Measurements from ENCODE around the gene OSBPL8.

Gene OSBPL8

GRCh38 chr12:76444408-76444984 is 115.1 kb downstream of the OSBPL8 start:
- peaks cover 6% of the 10 kb centered on the region for H3K9me3 ChIP-seq (ENCODE audit: control insufficient read depth, low read length)
- H3K9ac ChIP-seq (ENCODE audit: low read length) = no peak overlapping the region
- peaks cover 4% of the 10 kb centered on the region for H3K36me3 ChIP-seq (ENCODE audit: control insufficient read depth, insufficient read depth, low read length, severe bottlenecking)
- H3K4me1 ChIP-seq (ENCODE audit: control insufficient read depth, insufficient read depth, low read length) = peaks cover 22% of the 10 kb centered on the region
- H3K27me3 ChIP-seq (replicated peaks; ENCODE audit: control insufficient read depth, insufficient read depth, low read length) = no peaks in the 10 kb centered on the region
- H3K4me3 ChIP-seq (ENCODE audit: low read length) = no peak overlapping the region
- DNase-seq (ENCODE audit: low read depth) = no peak

GRCh38 chr12:76441016-76441415 is 118.6 kb downstream of the OSBPL8 start:
- DNase-seq (ENCODE audit: low read depth) = no peak
- Histone ChIP-seq H3K9ac (ENCODE audit: low read length) (no peak overlapping the region), H3K4me3 (ENCODE audit: low read length) (no peak overlapping the region), H3K4me1 (ENCODE audit: control insufficient read depth, insufficient read depth, low read length) (peaks cover 18% of the 10 kb centered on the region), H3K9me3 (ENCODE audit: control insufficient read depth, low read length) (no peaks in the 10 kb centered on the region), H3K27me3 (replicated peaks; ENCODE audit: control insufficient read depth, insufficient read depth, low read length) (no peaks in the 10 kb centered on the region), H3K36me3 (ENCODE audit: control insufficient read depth, insufficient read depth, low read length, severe bottlenecking) (no peaks in the 10 kb centered on the region)

- DNase-seq (ENCODE audit: low read depth) = no peak
- Histone ChIP-seq H3K4me3 (ENCODE audit: low read length) (no peak overlapping the region), H3K4me1 (ENCODE audit: control insufficient read depth, insufficient read depth, low read length) (no peaks in the 10 kb centered on the region), H3K27me3 (replicated peaks; ENCODE audit: control insufficient read depth, insufficient read depth, low read length) (no peaks in the 10 kb centered on the region), H3K36me3 (ENCODE audit: control insufficient read depth, insufficient read depth, low read length, severe bottlenecking) (no peaks in the 10 kb centered on the region), H3K9ac (ENCODE audit: low read length) (no peak overlapping the region), H3K9me3 (ENCODE audit: control insufficient read depth, low read length) (peaks cover 14% of the 10 kb centered on the region)
Observed at GRCh38 chr12:76432733-76433132, 126.8 kb downstream of the OSBPL8 start.

- H3K4me1 ChIP-seq (ENCODE audit: control insufficient read depth, insufficient read depth, low read length) = no peaks in the 10 kb centered on the region
- H3K4me3 ChIP-seq (ENCODE audit: low read length) = no peak overlapping the region
- no peaks in the 10 kb centered on the region for H3K27me3 ChIP-seq (replicated peaks; ENCODE audit: control insufficient read depth, insufficient read depth, low read length)
- peaks cover 35% of the 10 kb centered on the region for H3K9me3 ChIP-seq (ENCODE audit: control insufficient read depth, low read length)
- no peaks in the 10 kb centered on the region for H3K36me3 ChIP-seq (ENCODE audit: control insufficient read depth, insufficient read depth, low read length, severe bottlenecking)
- DNase-seq (ENCODE audit: low read depth) = no peak
- no peak overlapping the region for H3K9ac ChIP-seq (ENCODE audit: low read length)
Observed at GRCh38 chr12:76428117-76428516, 131.5 kb downstream of the OSBPL8 start.

- Histone ChIP-seq H3K9ac (ENCODE audit: low read length) (no peak overlapping the region), H3K4me1 (ENCODE audit: control insufficient read depth, insufficient read depth, low read length) (no peaks in the 10 kb centered on the region), H3K27me3 (replicated peaks; ENCODE audit: control insufficient read depth, insufficient read depth, low read length) (no peaks in the 10 kb centered on the region), H3K4me3 (ENCODE audit: low read length) (no peak overlapping the region), H3K9me3 (ENCODE audit: control insufficient read depth, low read length) (peaks cover 25% of the 10 kb centered on the region), H3K36me3 (ENCODE audit: control insufficient read depth, insufficient read depth, low read length, severe bottlenecking) (no peaks in the 10 kb centered on the region)
- no peak for DNase-seq (ENCODE audit: low read depth)
Observed at GRCh38 chr12:76426160-76426559, 133.4 kb downstream of the OSBPL8 start.

GRCh38 chr12:76424941-76425340 is 134.6 kb downstream of the OSBPL8 start:
- no peak overlapping the region for H3K4me3 ChIP-seq (ENCODE audit: low read length)
- no peak for DNase-seq (ENCODE audit: low read depth)
- H3K27me3 ChIP-seq (replicated peaks; ENCODE audit: control insufficient read depth, insufficient read depth, low read length) = no peaks in the 10 kb centered on the region
- no peaks in the 10 kb centered on the region for H3K36me3 ChIP-seq (ENCODE audit: control insufficient read depth, insufficient read depth, low read length, severe bottlenecking)
- no peaks in the 10 kb centered on the region for H3K4me1 ChIP-seq (ENCODE audit: control insufficient read depth, insufficient read depth, low read length)
- no peak overlapping the region for H3K9ac ChIP-seq (ENCODE audit: low read length)
- peaks cover 25% of the 10 kb centered on the region for H3K9me3 ChIP-seq (ENCODE audit: control insufficient read depth, low read length)

- Histone ChIP-seq H3K36me3 (ENCODE audit: control insufficient read depth, insufficient read depth, low read length, severe bottlenecking) (no peaks in the 10 kb centered on the region), H3K27me3 (replicated peaks; ENCODE audit: control insufficient read depth, insufficient read depth, low read length) (no peaks in the 10 kb centered on the region), H3K4me3 (ENCODE audit: low read length) (no peak overlapping the region), H3K9ac (ENCODE audit: low read length) (no peak overlapping the region), H3K9me3 (ENCODE audit: control insufficient read depth, low read length) (peaks cover 25% of the 10 kb centered on the region), H3K4me1 (ENCODE audit: control insufficient read depth, insufficient read depth, low read length) (no peaks in the 10 kb centered on the region)
- DNase-seq (ENCODE audit: low read depth) = peak; percentile 43
Observed at GRCh38 chr12:76422543-76423438, 136.8 kb downstream of the OSBPL8 start.

- no peaks in the 10 kb centered on the region for H3K27me3 ChIP-seq (replicated peaks; ENCODE audit: control insufficient read depth, insufficient read depth, low read length)
- no peak overlapping the region for H3K4me3 ChIP-seq (ENCODE audit: low read length)
- peaks cover 25% of the 10 kb centered on the region for H3K9me3 ChIP-seq (ENCODE audit: control insufficient read depth, low read length)
- H3K4me1 ChIP-seq (ENCODE audit: control insufficient read depth, insufficient read depth, low read length) = no peaks in the 10 kb centered on the region
- H3K36me3 ChIP-seq (ENCODE audit: control insufficient read depth, insufficient read depth, low read length, severe bottlenecking) = no peaks in the 10 kb centered on the region
- H3K9ac ChIP-seq (ENCODE audit: low read length) = no peak overlapping the region
- no peak for DNase-seq (ENCODE audit: low read depth)
Observed at GRCh38 chr12:76422154-76422542, 137.4 kb downstream of the OSBPL8 start.

- Histone ChIP-seq H3K9me3 (ENCODE audit: control insufficient read depth, low read length) (peaks cover 20% of the 10 kb centered on the region), H3K9ac (ENCODE audit: low read length) (no peak overlapping the region), H3K27me3 (replicated peaks; ENCODE audit: control insufficient read depth, insufficient read depth, low read length) (no peaks in the 10 kb centered on the region), H3K4me1 (ENCODE audit: control insufficient read depth, insufficient read depth, low read length) (no peaks in the 10 kb centered on the region), H3K4me3 (ENCODE audit: low read length) (no peak overlapping the region), H3K36me3 (ENCODE audit: control insufficient read depth, insufficient read depth, low read length, severe bottlenecking) (no peaks in the 10 kb centered on the region)
- no peak for DNase-seq (ENCODE audit: low read depth)
Observed at GRCh38 chr12:76421046-76421445, 138.5 kb downstream of the OSBPL8 start.

GRCh38 chr12:76420222-76420621 is 139.3 kb downstream of the OSBPL8 start:
- H3K9me3 ChIP-seq (ENCODE audit: control insufficient read depth, low read length) = peaks cover 12% of the 10 kb centered on the region
- no peak overlapping the region for H3K4me3 ChIP-seq (ENCODE audit: low read length)
- no peaks in the 10 kb centered on the region for H3K27me3 ChIP-seq (replicated peaks; ENCODE audit: control insufficient read depth, insufficient read depth, low read length)
- no peaks in the 10 kb centered on the region for H3K4me1 ChIP-seq (ENCODE audit: control insufficient read depth, insufficient read depth, low read length)
- no peaks in the 10 kb centered on the region for H3K36me3 ChIP-seq (ENCODE audit: control insufficient read depth, insufficient read depth, low read length, severe bottlenecking)
- no peak overlapping the region for H3K9ac ChIP-seq (ENCODE audit: low read length)
- no peak for DNase-seq (ENCODE audit: low read depth)

- Histone ChIP-seq H3K4me1 (ENCODE audit: control insufficient read depth, insufficient read depth, low read length) (no peaks in the 10 kb centered on the region), H3K27me3 (replicated peaks; ENCODE audit: control insufficient read depth, insufficient read depth, low read length) (no peaks in the 10 kb centered on the region), H3K4me3 (ENCODE audit: low read length) (no peak overlapping the region), H3K9ac (ENCODE audit: low read length) (no peak overlapping the region), H3K9me3 (ENCODE audit: control insufficient read depth, low read length) (no peaks in the 10 kb centered on the region), H3K36me3 (ENCODE audit: control insufficient read depth, insufficient read depth, low read length, severe bottlenecking) (no peaks in the 10 kb centered on the region)
- DNase-seq (ENCODE audit: low read depth) = no peak
Observed at GRCh38 chr12:76417116-76417515, 142.5 kb downstream of the OSBPL8 start.

All from adipocyte (in vitro differentiated cells).